H1 (cell line): ENCODE measurements around the gene CEP72. TPM values are rescaled to one million over a fixed set of nuclear protein-coding genes. Genes with fewer than 3 reads are reported as not detected.
A peak's percentile ranks its signal among the peaks of the same experiment; 100 is the strongest.
"Not testable (repeated sequence)": the region's sequence is repeated elsewhere in the genome, so short reads cannot be mapped to it uniquely, and the experiment has no call there.

Source experiments
- CTCF ChIA-PET: fragments of 300-600 bp; sonication (Branson Sonifier 250); formaldehyde crosslinking; loops from one replicate; lab custom pipeline; 2021; ENCODE audit not compliant: partially characterized antibody; lab: Charles Lee
- POLR2A ChIA-PET: fragments of 300-600 bp; sonication (Branson Sonifier 250); formaldehyde crosslinking; loops from one replicate; lab custom pipeline; 2021; ENCODE audit warnings: inconsistent platforms; ENCODE audit not compliant: partially characterized antibody; lab: Charles Lee
- DNase-seq, 2 experiments: peaks; one replicate each; pipeline versions ENCODE4 v3.0.0 to v3.0.0-alpha.2; 2010 to 2022; ENCODE audit warnings: low spot score in 2 of 2, low read depth in 1 of 2, mixed read lengths in 1 of 2
- FAIRE-seq: peaks from 2 replicates; lab custom pipeline; 2011; peaks lifted over from hg19 to GRCh38; lab: Jason Lieb, UNC
- H2AFZ ChIP-seq: 2 replicates; pipeline ENCODE4 v1.8.1; 2012; ENCODE audit warnings: low read length, inconsistent platforms
- H2AK5ac ChIP-seq: 2 replicates; pipeline ENCODE4 v1.6.1; 2013; ENCODE audit warnings: low read depth, low read length
- H2BK120ac ChIP-seq: replicated peaks from 2 replicates; pipeline ENCODE3; 2013; ENCODE audit warnings: low read depth, low read length, inconsistent platforms
- H2BK12ac ChIP-seq: 2 replicates; pipeline ENCODE4 v1.6.1; 2013; ENCODE audit warnings: low read depth, low read length
- H2BK15ac ChIP-seq: 2 replicates; pipeline ENCODE4 v1.6.1; 2013; ENCODE audit warnings: low read length
- H2BK20ac ChIP-seq: 2 replicates; pipeline ENCODE4 v1.6.1; 2013; ENCODE audit warnings: low read length
- H2BK5ac ChIP-seq: 2 replicates; pipeline ENCODE4 v1.6.1; 2013; ENCODE audit warnings: low read depth, low read length
- H3K14ac ChIP-seq: 2 replicates; pipeline ENCODE4 v1.6.1; 2013; ENCODE audit warnings: inconsistent platforms; ENCODE audit not compliant: insufficient read length
- H3K18ac ChIP-seq: 2 replicates; pipeline ENCODE4 v1.6.1; 2013; ENCODE audit warnings: low read length; ENCODE audit errors: extremely low read depth
- H3K23ac ChIP-seq: 2 replicates; pipeline ENCODE4 v1.6.1; 2013; ENCODE audit warnings: inconsistent platforms; ENCODE audit not compliant: insufficient read length
- H3K23me2 ChIP-seq: 2 replicates; pipeline ENCODE4 v1.6.1; 2013; ENCODE audit warnings: low read depth, low read length
- H3K27ac ChIP-seq: 2 replicates; pipeline ENCODE4 v1.6.1; 2011; ENCODE audit warnings: low read depth, low read length, inconsistent platforms
- H3K27me3 ChIP-seq, 4 experiments: replicated peaks in 1 of 4; 1 replicate in 1 of 4; 2 replicates in 3 of 4; pipeline versions ENCODE4 v1.6.1 to v1.8.1; 2011 to 2013; ENCODE audit warnings: low read length in 3 of 4, mild to moderate bottlenecking in 3 of 4, inconsistent platforms in 2 of 4, mixed read lengths in 2 of 4, moderate library complexity in 1 of 4; ENCODE audit not compliant: control insufficient read depth in 3 of 4, insufficient read depth in 3 of 4; ENCODE audit errors: extremely low read depth in 1 of 4
- H3K36me3 ChIP-seq, 4 experiments: 2 replicates each; pipeline versions ENCODE4 v1.6.1 to v1.8.1; 2011 to 2013; ENCODE audit warnings: mild to moderate bottlenecking in 4 of 4, low read length in 3 of 4, moderate library complexity in 2 of 4, control low read depth in 1 of 4, inconsistent platforms in 1 of 4; ENCODE audit not compliant: insufficient read depth in 4 of 4, control insufficient read depth in 2 of 4
- H3K4ac ChIP-seq: replicated peaks from 2 replicates; pipeline ENCODE3; 2013; ENCODE audit warnings: low read length, low read depth, mixed read lengths, inconsistent platforms; ENCODE audit not compliant: insufficient read length
- H3K4me1 ChIP-seq, 4 experiments: replicated peaks in 1 of 4; 1 replicate in 1 of 4; 2 replicates in 3 of 4; pipeline versions ENCODE4 v1.6.1 to v1.8.1; 2011 to 2013; ENCODE audit warnings: low read length in 3 of 4, inconsistent platforms in 2 of 4, mixed read lengths in 1 of 4; ENCODE audit not compliant: insufficient read depth in 4 of 4, control insufficient read depth in 3 of 4
- H3K4me2 ChIP-seq, 2 experiments: 2 replicates each; pipeline versions ENCODE4 v1.6.1 to v1.8.1; 2011 to 2013; ENCODE audit warnings: low read depth in 2 of 2, low read length in 2 of 2, control low read depth in 1 of 2, inconsistent platforms in 1 of 2, mild to moderate bottlenecking in 1 of 2; ENCODE audit not compliant: insufficient read depth in 1 of 2
- H3K4me3 ChIP-seq, 4 experiments: fragments of 200-600, 300-600 bp in 1 of 4; sonication (generic), shearing (Covaris generic), sonication (Bioruptor Twin) in 1 of 4; 2 replicates each; pipeline versions ENCODE4 v1.5.1 to v1.8.1; 2011 to 2016; ENCODE audit warnings: low read length in 4 of 4, low read depth in 3 of 4, control low read depth in 2 of 4, inconsistent platforms in 2 of 4, mild to moderate bottlenecking in 2 of 4, mixed read lengths in 1 of 4, moderate library complexity in 1 of 4; ENCODE audit not compliant: insufficient read depth in 2 of 4; ENCODE audit errors: extremely low read depth in 1 of 4
- H3K56ac ChIP-seq: replicated peaks from 2 replicates; pipeline ENCODE3; 2013; ENCODE audit warnings: low read depth, mild to moderate bottlenecking, mixed read lengths, low read length, inconsistent platforms; ENCODE audit not compliant: insufficient read length
- H3K79me1 ChIP-seq: 2 replicates; pipeline ENCODE4 v1.6.1; 2013; ENCODE audit warnings: low read depth, low read length, control low read depth
- H3K79me2 ChIP-seq, 2 experiments: 2 replicates each; pipeline versions ENCODE4 v1.6.1 to v1.8.1; 2012 to 2013; ENCODE audit warnings: low read length in 2 of 2, mild to moderate bottlenecking in 2 of 2, inconsistent platforms in 1 of 2; ENCODE audit not compliant: insufficient read depth in 2 of 2, control insufficient read depth in 1 of 2
- H3K9ac ChIP-seq, 4 experiments: replicated peaks in 1 of 4; 1 replicate in 1 of 4; 2 replicates in 3 of 4; pipeline versions ENCODE4 v1.6.1 to v1.8.1; 2011 to 2013; ENCODE audit warnings: low read depth in 3 of 4, low read length in 3 of 4, control low read depth in 2 of 4, mild to moderate bottlenecking in 2 of 4, moderate library complexity in 2 of 4, inconsistent platforms in 1 of 4; ENCODE audit errors: extremely low read depth in 1 of 4
- H3K9me3 ChIP-seq, 2 experiments: 2 replicates each; pipeline versions ENCODE4 v1.6.1 to v1.8.1; 2012 to 2013; ENCODE audit warnings: mild to moderate bottlenecking in 2 of 2, moderate library complexity in 2 of 2, control low read depth in 1 of 2, inconsistent platforms in 1 of 2, low read depth in 1 of 2, low read length in 1 of 2, mixed read lengths in 1 of 2; ENCODE audit not compliant: insufficient read depth in 2 of 2
- H4K20me1 ChIP-seq, 2 experiments: replicated peaks in 1 of 2; 2 replicates each; pipeline versions ENCODE3 to v1.8.1; 2011 to 2013; ENCODE audit warnings: inconsistent platforms in 2 of 2, low read length in 2 of 2, mild to moderate bottlenecking in 1 of 2; ENCODE audit not compliant: insufficient read depth in 2 of 2, control insufficient read depth in 1 of 2
- H4K5ac ChIP-seq: 2 replicates; pipeline ENCODE4 v1.6.1; 2013; ENCODE audit warnings: low read length, low read depth, mixed read lengths, inconsistent platforms; ENCODE audit not compliant: insufficient read length
- H4K8ac ChIP-seq: 2 replicates; pipeline ENCODE4 v1.8.0; 2013; ENCODE audit warnings: mild to moderate bottlenecking, moderate library complexity, low read length, inconsistent platforms; ENCODE audit not compliant: insufficient read depth; ENCODE audit errors: extremely low read depth
- H4K91ac ChIP-seq: replicated peaks from 2 replicates; pipeline ENCODE3; 2013; ENCODE audit warnings: low read length, mixed read lengths, inconsistent platforms; ENCODE audit not compliant: insufficient read length
- WGBS, 2 experiments: shearing (Covaris generic) in 1 of 2; methylation state at CpG; one replicate each; pipeline versions ENCODE4 v1.1.6 to v1.1.7; 2013 to 2015; ENCODE audit warnings: low lambda C conversion rate in 2 of 2, mixed read lengths in 2 of 2, inconsistent platforms in 1 of 2, low coverage in 1 of 2, missing lambda C conversion rate in 1 of 2; ENCODE audit not compliant: insufficient replicate concordance in 2 of 2, insufficient coverage in 1 of 2, insufficient read length in 1 of 2; ENCODE audit errors: extremely low coverage in 1 of 2, missing lambda C conversion rate in 1 of 2; 5-methylcytosine and 5-hydroxymethylcytosine counted together
- polyA plus RNA-seq, 7 experiments: library from polyadenylated mRNA; depleted of rRNA in 3 of 7; stranded (reverse) in 5 of 7; unstranded in 2 of 7; fragments of >200 nt in 5 of 7; fragments of 200-250 nt in 2 of 7; gene quantifications; 1 replicate in 5 of 7; 2 replicates in 1 of 7; 4 replicates in 1 of 7; pipeline versions ENCODE4 v1.2.1 to v1.2.3, GENCODE V29; 2011 to 2013; ENCODE audit warnings: missing spikeins in 2 of 7, mixed read lengths in 2 of 7
- total RNA-seq: library from RNA; stranded (reverse); fragmentation: NEBNext Ultra II Directional; extraction: Animal tissue kit (Norgen Biotek cat#: 25700); gene quantifications from 2 replicates; pipeline ENCODE4 v1.2.1, GENCODE V29; 2021

Gene CEP72
- total and polyA plus RNA-seq, 2 of the 8 experiments (the other 6 are each of a cell fraction or from before 2014, with no cell fraction given) = 13.1 to 19.6 TPM

DNA sequence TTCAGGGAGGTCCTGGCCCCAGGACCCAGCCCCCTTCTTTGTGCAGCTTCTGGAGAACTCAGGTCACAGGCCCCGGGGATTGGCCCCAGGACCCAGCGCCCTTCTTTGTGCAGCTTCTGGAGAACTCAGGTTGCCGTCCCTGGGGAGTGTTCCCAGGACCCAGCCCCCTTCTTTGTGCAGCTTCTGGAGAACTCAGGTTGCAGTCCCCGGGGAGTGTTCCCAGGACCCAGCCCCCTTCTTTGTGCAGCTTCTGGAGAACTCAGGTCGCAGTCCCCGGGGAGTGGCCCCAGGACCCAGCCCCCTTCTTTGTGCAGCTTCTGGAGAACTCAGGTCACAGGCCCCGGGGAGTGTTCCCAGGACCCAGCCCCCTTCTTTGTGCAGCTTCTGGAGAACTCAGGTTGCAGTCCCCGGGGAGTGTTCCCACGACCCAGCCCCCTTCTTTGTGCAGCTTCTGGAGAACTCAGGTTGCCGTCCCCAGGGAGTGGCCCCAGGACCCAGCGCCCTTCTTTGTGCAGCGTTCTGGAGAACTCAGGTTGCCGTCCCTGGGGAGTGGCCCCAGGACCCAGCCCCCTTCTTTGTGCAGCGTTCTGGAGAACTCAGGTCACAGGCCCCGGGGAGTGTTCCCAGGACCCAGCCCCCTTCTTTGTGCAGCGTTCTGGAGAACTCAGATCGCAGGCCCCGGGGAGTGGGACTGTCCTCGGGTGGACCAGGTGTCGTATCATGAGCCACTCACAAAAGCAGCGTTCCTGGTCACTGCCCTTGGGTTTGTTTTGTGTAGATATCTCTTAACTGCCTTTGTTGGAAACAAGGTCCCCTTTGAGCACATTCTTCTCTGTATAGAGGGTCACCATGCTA is 16.4 kb downstream of the CEP72 start:
- H2BK20ac ChIP-seq, H2AK5ac ChIP-seq, H3K56ac ChIP-seq, H4K8ac ChIP-seq, H3K4me3 ChIP-seq, H3K79me1 ChIP-seq, H2AFZ ChIP-seq, H2BK15ac ChIP-seq, H3K4ac ChIP-seq, H3K4me1 ChIP-seq, H3K9ac ChIP-seq, H3K27me3 ChIP-seq, H3K4me2 ChIP-seq, H4K91ac ChIP-seq, H2BK12ac ChIP-seq, POLR2A ChIA-PET, H4K5ac ChIP-seq, H3K79me2 ChIP-seq, H3K9me3 ChIP-seq, H3K14ac ChIP-seq, H3K27ac ChIP-seq, H2BK5ac ChIP-seq, H3K18ac ChIP-seq, H2BK120ac ChIP-seq, H3K23me2 ChIP-seq, H3K23ac ChIP-seq, H4K20me1 ChIP-seq: not testable (repeated sequence)
- WGBS, 2 experiments = 77% methylated on average over 15 of the region's 21 CpGs; no CpG with 5 or more reads in 1 of the 2 experiments
- peaks cover under 1 to 31% (median 22%) of the 10 kb centered on the region in 4 experiments; a peak in 6 of 8 replicates for H3K36me3 ChIP-seq
- FAIRE-seq (peak; percentile 76), DNase-seq (peak in 1 of 2 experiments; percentile 42)
- CTCF ChIA-PET = interaction anchor here (0.9 to 1.2 kb wide), 2 partner anchors 14 to 159 kb away, joined by 3 read pairs; no protein-coding TSS in a partner anchor
